Measurements from ENCODE around the gene PODXL.
A peak's percentile ranks its signal among the peaks of the same experiment; 100 is the strongest.

Gene PODXL

GRCh38 chr7:131564640-131565039 lies 8.2 kb upstream of the PODXL start:
- DNase-seq (ENCODE audit: low spot score), result no peak

- no peak for DNase-seq (ENCODE audit: low spot score)
Measured at GRCh38 chr7:131563918-131564317, 7.5 kb upstream of the PODXL start.

- peak; percentile 63 for DNase-seq (ENCODE audit: low spot score)
Measured at GRCh38 chr7:131562941-131563340, 6.5 kb upstream of the PODXL start.

- no peak for DNase-seq (ENCODE audit: low spot score)
Measured at GRCh38 chr7:131560061-131560460, 3.6 kb upstream of the PODXL start.

- DNase-seq (ENCODE audit: low spot score), result peak; percentile 62
Measured at GRCh38 chr7:131557652-131558385, 1.4 kb upstream of the PODXL start.

GRCh38 chr7:131556909-131557651 lies 652 bp upstream of the PODXL start:
- no peak for DNase-seq (ENCODE audit: low spot score)

GRCh38 chr7:131555552-131556052 lies 826 bp downstream of the PODXL start:
- DNase-seq (ENCODE audit: low spot score), result no peak

- no peak for DNase-seq (ENCODE audit: low spot score)
Measured at GRCh38 chr7:131554880-131555516, 1.4 kb downstream of the PODXL start.

- DNase-seq (ENCODE audit: low spot score), result no peak
Measured at GRCh38 chr7:131553931-131554330, 2.5 kb downstream of the PODXL start.

GRCh38 chr7:131552053-131552452 lies 4.4 kb downstream of the PODXL start:
- no peak for DNase-seq (ENCODE audit: low spot score)

GRCh38 chr7:131550846-131551245 lies 5.6 kb downstream of the PODXL start:
- no peak for DNase-seq (ENCODE audit: low spot score)

GRCh38 chr7:131548371-131548770 lies 8.1 kb downstream of the PODXL start:
- DNase-seq (ENCODE audit: low spot score), result no peak

- DNase-seq (ENCODE audit: low spot score), result no peak
Measured at GRCh38 chr7:131547589-131547988, 8.8 kb downstream of the PODXL start.

- no peak for DNase-seq (ENCODE audit: low spot score)
Measured at GRCh38 chr7:131546583-131547141, 9.8 kb downstream of the PODXL start.

GRCh38 chr7:131546126-131546525 lies 10.3 kb downstream of the PODXL start:
- no peak for DNase-seq (ENCODE audit: low spot score)

GRCh38 chr7:131544449-131545301 lies 11.8 kb downstream of the PODXL start:
- DNase-seq (ENCODE audit: low spot score), result peak; percentile 73

- DNase-seq (ENCODE audit: low spot score), result no peak
Measured at GRCh38 chr7:131544021-131544420, 12.4 kb downstream of the PODXL start.

- no peak for DNase-seq (ENCODE audit: low spot score)
Measured at GRCh38 chr7:131543298-131543697, 13.1 kb downstream of the PODXL start.

- DNase-seq (ENCODE audit: low spot score), result no peak
Measured at GRCh38 chr7:131540491-131541162, 15.8 kb downstream of the PODXL start.

GRCh38 chr7:131538813-131539179 lies 17.6 kb downstream of the PODXL start:
- no peak for DNase-seq (ENCODE audit: low spot score)

Data from hepatic stellate cell (primary cell).